Endothelial cell (in vitro differentiated cells): ENCODE measurements around the gene PLK5. TPM values are rescaled to one million over a fixed set of nuclear protein-coding genes. Genes with fewer than 3 reads are reported as not detected.
A peak's percentile ranks its signal among the peaks of the same experiment; 100 is the strongest.

ENCODE experiments used
- DNase-seq: peaks from one replicate; pipeline ENCODE4 v3.0.0; 2021; ENCODE audit warnings: low spot score
- H3K27ac Mint-ChIP-seq: one replicate; pipeline ENCODE4 v1.8.0; 2021; ENCODE audit warnings: mixed read lengths, inconsistent platforms; ENCODE audit not compliant: unreplicated experiment
- H3K27me3 Mint-ChIP-seq: one replicate; pipeline ENCODE4 v1.8.0; 2021; ENCODE audit warnings: mild to moderate bottlenecking, moderate library complexity, mixed read lengths, inconsistent platforms; ENCODE audit not compliant: unreplicated experiment
- H3K36me3 Mint-ChIP-seq: one replicate; pipeline ENCODE4 v1.8.0; 2021; ENCODE audit warnings: mild to moderate bottlenecking, low read depth, mixed read lengths, inconsistent platforms; ENCODE audit not compliant: unreplicated experiment
- H3K4me1 Mint-ChIP-seq: one replicate; pipeline ENCODE4 v1.8.0; 2021; ENCODE audit warnings: mild to moderate bottlenecking, mixed read lengths, inconsistent platforms; ENCODE audit not compliant: unreplicated experiment
- H3K4me3 Mint-ChIP-seq: one replicate; pipeline ENCODE4 v1.8.0; 2021; ENCODE audit warnings: mild to moderate bottlenecking, mixed read lengths, inconsistent platforms; ENCODE audit not compliant: unreplicated experiment
- H3K9me3 Mint-ChIP-seq: one replicate; pipeline ENCODE4 v1.8.0; 2021; ENCODE audit warnings: mixed read lengths, inconsistent platforms; ENCODE audit not compliant: unreplicated experiment
- CTCF ChIP-seq: fragments of 200-600 bp; sonication (generic); IDR thresholded peaks from one replicate; pipeline ENCODE4 v1.5.0; 2021; ENCODE audit warnings: antibody characterized with exemption; ENCODE audit not compliant: unreplicated experiment
- total RNA-seq: library from RNA; stranded (reverse); fragmentation: NEBNext Ultra II Directional; extraction: Animal tissue kit (Norgen Biotek cat#: 25700); gene quantifications from one replicate; pipeline ENCODE4 v1.2.1, GENCODE V29; 2021; ENCODE audit not compliant: unreplicated experiment

Gene PLK5
- total RNA-seq, 1 donor from 2014 or later: 1.1 TPM

- H3K27me3 Mint-ChIP-seq: peaks cover 19% of the 10 kb centered on the region
- H3K4me3 Mint-ChIP-seq: no peak overlapping the region
- H3K9me3 Mint-ChIP-seq: no peaks in the 10 kb centered on the region
- no peak for DNase-seq
- H3K36me3 Mint-ChIP-seq: peaks cover 12% of the 10 kb centered on the region
- no peak overlapping the region for H3K27ac Mint-ChIP-seq
- no peak for TF ChIP-seq CTCF
- H3K4me1 Mint-ChIP-seq: peaks cover 4% of the 10 kb centered on the region
Observed at GRCh38 chr19:1577090-1577928, 53.4 kb downstream of the PLK5 start.

- no peak for DNase-seq
- no peaks in the 10 kb centered on the region for H3K9me3 Mint-ChIP-seq
- no peak overlapping the region for H3K27ac Mint-ChIP-seq
- peaks cover 4% of the 10 kb centered on the region for H3K4me1 Mint-ChIP-seq
- H3K27me3 Mint-ChIP-seq: peaks cover 19% of the 10 kb centered on the region
- TF ChIP-seq CTCF: no peak
- H3K36me3 Mint-ChIP-seq: peaks cover 12% of the 10 kb centered on the region
- no peak overlapping the region for H3K4me3 Mint-ChIP-seq
Observed at GRCh38 chr19:1577929-1578618, 54.2 kb downstream of the PLK5 start.

- no peaks in the 10 kb centered on the region for H3K9me3 Mint-ChIP-seq
- H3K27me3 Mint-ChIP-seq: peaks cover 16% of the 10 kb centered on the region
- H3K4me3 Mint-ChIP-seq: peak overlapping the region; percentile 85
- peak overlapping the region; percentile 36 for H3K27ac Mint-ChIP-seq
- DNase-seq: no peak
- H3K4me1 Mint-ChIP-seq: no peaks in the 10 kb centered on the region
- no peak for TF ChIP-seq CTCF
- H3K36me3 Mint-ChIP-seq: peaks cover 16% of the 10 kb centered on the region
Observed at GRCh38 chr19:1579222-1579621, 55.3 kb downstream of the PLK5 start.

- peaks cover 15% of the 10 kb centered on the region for H3K27me3 Mint-ChIP-seq
- no peak for DNase-seq
- H3K4me1 Mint-ChIP-seq: no peaks in the 10 kb centered on the region
- no peak overlapping the region for H3K27ac Mint-ChIP-seq
- peaks cover 16% of the 10 kb centered on the region for H3K36me3 Mint-ChIP-seq
- H3K4me3 Mint-ChIP-seq: no peak overlapping the region
- no peak for TF ChIP-seq CTCF
- H3K9me3 Mint-ChIP-seq: no peaks in the 10 kb centered on the region
Observed at GRCh38 chr19:1580382-1580781, 56.5 kb downstream of the PLK5 start.

- Mint-ChIP-seq H3K9me3 (no peaks in the 10 kb centered on the region), H3K27me3 (peaks cover 12% of the 10 kb centered on the region), H3K4me3 (no peak overlapping the region), H3K27ac (no peak overlapping the region), H3K36me3 (peaks cover 17% of the 10 kb centered on the region), H3K4me1 (peaks cover 2% of the 10 kb centered on the region)
- no peak for DNase-seq
- TF ChIP-seq CTCF: no peak
Observed at GRCh38 chr19:1580957-1581356, 57.1 kb downstream of the PLK5 start.
